Progenitor cell of endocrine pancreas (in vitro differentiated cells): ENCODE results near the gene TMEFF1. TPM values are rescaled to one million over a fixed set of nuclear protein-coding genes. Genes with fewer than 3 reads are reported as not detected.

Source experiments
- DNase-seq: peaks from one replicate; pipeline ENCODE4 v3.0.0; 2021; ENCODE audit warnings: low spot score; ENCODE audit not compliant: unreplicated experiment
- H3K27ac Mint-ChIP-seq: 2 replicates; pipeline ENCODE4 v1.8.0; 2021; ENCODE audit warnings: mild to moderate bottlenecking, moderate library complexity, mixed read lengths
- H3K27me3 Mint-ChIP-seq: 2 replicates; pipeline ENCODE4 v1.8.0; 2021; ENCODE audit warnings: mixed read lengths
- H3K36me3 Mint-ChIP-seq: 2 replicates; pipeline ENCODE4 v1.8.0; 2022; ENCODE audit warnings: mixed read lengths; ENCODE audit not compliant: insufficient read depth
- H3K4me1 Mint-ChIP-seq: 2 replicates; pipeline ENCODE4 v1.8.0; 2021; ENCODE audit warnings: low read depth, mixed read lengths
- H3K4me3 Mint-ChIP-seq: 2 replicates; pipeline ENCODE4 v1.8.0; 2021; ENCODE audit warnings: low read depth, mild to moderate bottlenecking, moderate library complexity, mixed read lengths
- H3K9me3 Mint-ChIP-seq: 2 replicates; pipeline ENCODE4 v1.8.0; 2021; ENCODE audit warnings: low read depth, mixed read lengths
- total RNA-seq: library from RNA; stranded (reverse); gene quantifications from 2 replicates; pipeline ENCODE4 v1.2.1, GENCODE V29; 2021
- TF ChIP-seq, protein P1 (sequence below): fragments of 200-600 bp; sonication (generic); IDR thresholded peaks from one replicate; pipeline ENCODE4 v1.5.0; 2021; ENCODE audit warnings: antibody characterized with exemption, mild to moderate bottlenecking; ENCODE audit not compliant: unreplicated experiment

Gene TMEFF1
- total RNA-seq, 1 donor from 2014 or later = 78.1 TPM

DNA sequence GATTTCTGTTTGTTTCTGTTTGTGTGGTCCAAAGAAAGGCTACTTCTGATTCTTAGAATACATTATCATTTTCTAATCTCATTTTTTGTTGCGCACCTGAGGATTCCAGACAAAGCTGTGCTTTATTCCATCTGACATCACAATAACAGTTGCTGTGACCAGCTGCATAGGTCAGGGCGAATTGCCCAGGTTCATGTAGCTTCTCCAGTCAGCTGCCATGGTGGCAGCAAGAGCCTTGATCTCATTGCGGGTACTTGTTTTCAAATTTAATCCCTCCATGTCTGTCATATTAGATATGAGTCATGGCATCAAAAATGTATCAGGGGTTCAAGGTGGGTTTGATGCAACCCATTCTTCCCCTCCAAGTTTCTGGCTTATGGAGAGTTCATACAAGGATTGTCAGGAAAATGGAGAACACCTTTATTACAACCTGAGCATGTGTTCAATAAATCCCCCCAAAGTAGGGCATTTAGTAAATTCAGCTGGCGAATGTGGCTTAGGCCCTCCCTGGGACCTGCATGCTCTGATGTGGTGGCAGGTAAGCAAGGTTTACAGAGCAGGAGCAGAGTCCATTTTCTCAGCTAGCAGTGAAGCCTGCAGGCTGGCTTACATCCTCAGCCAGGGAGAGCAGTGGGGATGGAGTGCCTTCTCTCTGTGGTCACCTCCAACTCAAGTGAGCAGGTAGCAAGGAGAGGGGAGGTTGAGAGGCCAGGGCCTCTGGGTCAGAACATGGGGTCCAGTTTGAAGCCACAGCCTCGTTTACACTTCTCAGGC, 118.9 kb downstream of the TMEFF1 start:
- Mint-ChIP-seq H3K4me1 (peaks cover 3% of the 10 kb centered on the region), H3K27ac (peak overlapping the region; percentile 72), H3K36me3 (peaks cover 4% of the 10 kb centered on the region), H3K4me3 (no peak overlapping the region), H3K9me3 (no peaks in the 10 kb centered on the region), H3K27me3 (no peaks in the 10 kb centered on the region)
- TF ChIP-seq, protein P1, sequence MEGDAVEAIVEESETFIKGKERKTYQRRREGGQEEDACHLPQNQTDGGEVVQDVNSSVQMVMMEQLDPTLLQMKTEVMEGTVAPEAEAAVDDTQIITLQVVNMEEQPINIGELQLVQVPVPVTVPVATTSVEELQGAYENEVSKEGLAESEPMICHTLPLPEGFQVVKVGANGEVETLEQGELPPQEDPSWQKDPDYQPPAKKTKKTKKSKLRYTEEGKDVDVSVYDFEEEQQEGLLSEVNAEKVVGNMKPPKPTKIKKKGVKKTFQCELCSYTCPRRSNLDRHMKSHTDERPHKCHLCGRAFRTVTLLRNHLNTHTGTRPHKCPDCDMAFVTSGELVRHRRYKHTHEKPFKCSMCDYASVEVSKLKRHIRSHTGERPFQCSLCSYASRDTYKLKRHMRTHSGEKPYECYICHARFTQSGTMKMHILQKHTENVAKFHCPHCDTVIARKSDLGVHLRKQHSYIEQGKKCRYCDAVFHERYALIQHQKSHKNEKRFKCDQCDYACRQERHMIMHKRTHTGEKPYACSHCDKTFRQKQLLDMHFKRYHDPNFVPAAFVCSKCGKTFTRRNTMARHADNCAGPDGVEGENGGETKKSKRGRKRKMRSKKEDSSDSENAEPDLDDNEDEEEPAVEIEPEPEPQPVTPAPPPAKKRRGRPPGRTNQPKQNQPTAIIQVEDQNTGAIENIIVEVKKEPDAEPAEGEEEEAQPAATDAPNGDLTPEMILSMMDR = no peak
- DNase-seq = no peak

DNA sequence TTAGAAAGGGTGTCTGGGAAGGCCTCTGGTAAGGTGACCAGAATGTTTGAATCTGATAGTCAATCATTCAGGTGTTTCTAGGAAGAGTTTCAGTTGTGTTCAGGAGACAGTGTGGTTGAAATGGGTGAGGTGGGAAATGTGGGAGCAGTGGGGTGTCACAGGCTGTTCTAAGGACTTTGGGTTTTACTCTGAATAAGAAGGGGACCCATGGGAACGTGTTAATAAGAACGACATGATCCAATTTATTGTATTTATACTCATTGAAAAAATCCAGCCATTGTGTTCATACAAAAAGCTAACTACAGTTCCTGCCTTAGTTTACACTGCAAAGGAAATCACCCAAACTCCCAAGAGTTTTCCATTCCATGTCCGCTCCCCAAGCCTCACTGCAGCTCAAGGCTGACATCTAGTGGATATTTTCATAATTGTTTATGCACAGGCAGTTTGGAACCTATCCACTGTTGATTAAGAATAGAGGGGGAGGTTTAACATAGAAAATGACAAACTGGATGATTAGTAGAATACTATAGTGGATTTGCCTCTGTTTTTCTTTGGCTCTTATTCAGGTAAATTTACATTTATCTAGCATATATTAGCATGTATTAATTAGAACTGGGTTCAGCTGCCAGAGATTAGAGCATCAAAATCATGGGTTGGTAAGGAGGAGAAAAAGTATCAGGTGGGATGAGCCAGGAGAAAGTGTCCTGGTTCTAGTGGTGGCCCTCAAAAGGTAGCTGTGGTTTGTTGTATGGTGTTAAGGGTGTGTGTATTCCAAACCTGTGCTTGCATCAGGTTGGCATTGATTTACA, 122.6 kb downstream of the TMEFF1 start:
- TF ChIP-seq, protein P1 = peak; percentile 87
- H3K4me3 Mint-ChIP-seq = no peak overlapping the region
- H3K36me3 Mint-ChIP-seq = no peaks in the 10 kb centered on the region
- H3K27ac Mint-ChIP-seq = peak overlapping the region; percentile 25
- no peaks in the 10 kb centered on the region for H3K27me3 Mint-ChIP-seq
- no peak for DNase-seq
- H3K9me3 Mint-ChIP-seq = no peaks in the 10 kb centered on the region
- H3K4me1 Mint-ChIP-seq = peaks cover 16% of the 10 kb centered on the region

DNA sequence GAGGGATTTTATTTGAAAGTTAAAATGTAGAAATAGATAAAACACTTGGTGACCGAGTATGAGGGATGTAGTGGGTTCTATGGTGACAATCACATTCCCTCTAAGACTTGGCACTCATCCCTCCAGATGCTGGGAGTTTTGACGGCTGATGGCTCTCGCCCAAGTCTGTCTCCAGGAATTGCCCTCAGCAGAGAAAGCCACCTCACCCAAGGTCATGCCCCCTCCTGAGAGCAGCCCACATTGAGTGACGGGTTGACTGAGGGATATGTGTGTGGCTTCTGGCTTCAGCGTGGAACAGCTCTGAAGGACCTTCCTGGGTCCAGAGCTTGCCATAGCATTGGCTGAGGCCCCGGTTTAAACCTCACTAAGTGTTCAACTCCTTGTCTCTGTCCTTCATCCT, 124.3 kb downstream of the TMEFF1 start:
- no peak for DNase-seq
- H3K27me3 Mint-ChIP-seq = no peaks in the 10 kb centered on the region
- no peaks in the 10 kb centered on the region for H3K36me3 Mint-ChIP-seq
- peaks cover 16% of the 10 kb centered on the region for H3K4me1 Mint-ChIP-seq
- H3K9me3 Mint-ChIP-seq = no peaks in the 10 kb centered on the region
- TF ChIP-seq, protein P1 = no peak
- H3K27ac Mint-ChIP-seq = no peak overlapping the region
- peak overlapping the region; percentile 67 for H3K4me3 Mint-ChIP-seq

DNA sequence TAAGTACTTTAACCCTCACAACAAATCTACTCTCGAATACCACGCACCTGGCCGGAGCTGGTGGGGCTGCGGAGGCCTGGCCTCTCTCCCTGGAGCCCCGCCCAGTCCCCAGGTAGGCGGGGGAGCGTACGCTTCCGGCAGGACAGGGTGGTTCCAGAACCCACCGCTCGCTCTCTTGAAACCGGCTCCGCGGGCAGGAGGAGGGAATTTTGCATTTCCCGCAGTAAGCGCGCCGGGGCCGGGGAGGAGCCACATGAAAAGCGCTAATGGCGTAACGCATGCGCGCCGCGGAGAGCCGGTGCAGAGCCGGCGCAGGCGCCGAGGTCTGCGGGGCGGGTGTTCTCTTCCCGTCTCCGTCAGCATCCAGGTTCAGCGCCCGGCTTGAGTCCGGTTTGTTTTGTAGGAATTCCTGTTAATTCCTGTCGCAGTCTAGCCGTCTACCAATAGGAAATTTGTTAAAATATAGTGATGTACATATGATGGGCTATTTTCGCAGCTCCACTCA, 125.7 kb downstream of the TMEFF1 start:
- Mint-ChIP-seq H3K27ac (peak overlapping the region; percentile 74), H3K9me3 (no peaks in the 10 kb centered on the region), H3K27me3 (no peaks in the 10 kb centered on the region), H3K36me3 (no peaks in the 10 kb centered on the region), H3K4me3 (peak overlapping the region; percentile 67), H3K4me1 (peaks cover 16% of the 10 kb centered on the region)
- peak; percentile 91 for DNase-seq
- TF ChIP-seq, protein P1 = no peak

DNA sequence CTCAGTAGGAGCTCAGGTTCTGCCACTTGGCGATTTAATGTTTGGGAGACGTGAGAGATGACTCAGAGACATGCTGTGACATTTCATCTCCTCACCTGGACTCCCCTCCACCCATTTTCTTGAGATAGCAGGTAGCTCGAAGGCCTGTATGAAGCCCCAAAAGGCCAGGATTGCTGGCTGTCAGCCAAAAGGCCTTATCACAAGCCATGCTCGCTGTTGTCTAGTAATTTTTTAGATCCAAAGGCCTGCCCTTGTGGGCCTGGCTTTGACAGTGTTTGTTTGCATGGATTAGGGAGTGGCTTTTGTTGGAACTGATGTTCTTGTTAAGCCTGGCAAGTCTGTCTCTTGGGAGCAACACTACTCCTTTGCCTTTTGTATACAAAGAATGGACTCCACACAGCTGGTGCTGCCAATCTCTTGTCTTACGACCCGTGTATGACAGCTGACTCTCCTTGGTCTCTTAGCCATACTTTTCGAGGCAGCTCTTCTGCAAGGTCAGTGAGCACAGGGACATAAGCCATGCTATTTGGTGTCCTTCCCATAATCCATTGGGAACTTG, 127.7 kb downstream of the TMEFF1 start:
- Mint-ChIP-seq H3K9me3 (no peaks in the 10 kb centered on the region), H3K4me1 (peaks cover 13% of the 10 kb centered on the region), H3K4me3 (no peak overlapping the region), H3K27me3 (no peaks in the 10 kb centered on the region), H3K27ac (no peak overlapping the region), H3K36me3 (no peaks in the 10 kb centered on the region)
- TF ChIP-seq, protein P1 = no peak
- no peak for DNase-seq
